A549 (cell line): ENCODE measurements around the gene ZSWIM1. TPM values are rescaled to one million over a fixed set of nuclear protein-coding genes. Genes with fewer than 3 reads are reported as not detected.

Experiments
- ATAC-seq, 2 experiments: fragments of 200-7000 bp in 1 of 2; fragments of >200 bp in 1 of 2; cut with Nextera tagmentation in 1 of 2; cut with Tn5 transposase in 1 of 2; 3 replicates each; pipeline versions ENCODE4 v1.8.0 to v1.9.1; 2018 to 2020; ENCODE audit warnings: mild to moderate bottlenecking in 1 of 2, moderate library complexity in 1 of 2
- CTCF ChIA-PET: fragments of 300-600 bp; sonication (Branson Sonifier 250); formaldehyde crosslinking; extraction: SDS; loops from one replicate; lab custom pipeline; 2021; ENCODE audit warnings: antibody characterized with exemption, inconsistent platforms; lab: Yijun Ruan, JAX
- POLR2A ChIA-PET: fragments of 350-600 bp; formaldehyde crosslinking; extraction: SDS; loops from one replicate; lab custom pipeline; 2021; ENCODE audit warnings: antibody characterized with exemption, inconsistent platforms; lab: Yijun Ruan, JAX
- DNase-seq, 2 experiments: peaks; one replicate each; pipeline versions ENCODE4 v3.0.0 to v3.0.0-alpha.2; 2011 to 2016; ENCODE audit warnings: low read depth in 1 of 2, low spot score in 1 of 2
- FAIRE-seq: peaks from 2 replicates; lab custom pipeline; 2011; peaks lifted over from hg19 to GRCh38; lab: Jason Lieb, UNC
- H3K27ac ChIP-seq, 2 experiments: fragments of >200 bp; sonication (Bioruptor Twin); formaldehyde crosslinking; 3 replicates each; pipeline ENCODE4 v1.5.1; 2016 to 2017
- H3K4me1 ChIP-seq: fragments of >200 bp; sonication (Bioruptor Twin); formaldehyde crosslinking; 3 replicates; pipeline ENCODE4 v1.6.1; 2016
- H3K4me2 ChIP-seq: fragments of >200 bp; sonication (Bioruptor Twin); formaldehyde crosslinking; 3 replicates; pipeline ENCODE4 v1.6.1; 2016
- H3K4me3 ChIP-seq: fragments of >200 bp; sonication (Bioruptor Twin); formaldehyde crosslinking; 3 replicates; pipeline ENCODE4 v1.5.1; 2016
- H3K9me3 ChIP-seq: fragments of >200 bp; sonication (Bioruptor Twin); formaldehyde crosslinking; 3 replicates; pipeline ENCODE4 v1.6.1; 2016
- BHLHE40 ChIP-seq: IDR thresholded peaks from 2 replicates; pipeline ENCODE4 v1.6.1; 2012; ENCODE audit warnings: low read depth, low read length, inconsistent platforms
- CBX8 ChIP-seq: fragments of 200-600 bp; sonication (generic); IDR thresholded peaks from 2 replicates; pipeline ENCODE4 v1.6.1; 2016
- CHD2 ChIP-seq: fragments of 150-350 bp; IDR thresholded peaks from 2 replicates; pipeline ENCODE4 v1.6.1; 2014; ENCODE audit warnings: low read length; ENCODE audit not compliant: partially characterized antibody
- CHD4 ChIP-seq: fragments of 200-600 bp; sonication (generic); IDR thresholded peaks from 2 replicates; pipeline ENCODE4 v1.6.1; 2016; ENCODE audit warnings: antibody characterized with exemption, mild to moderate bottlenecking, borderline replicate concordance
- CTCF ChIP-seq: fragments of >200 bp; sonication (Bioruptor Twin); formaldehyde crosslinking; IDR thresholded peaks from 3 replicates; pipeline ENCODE4 v1.5.1; 2016
- FOSL2 ChIP-seq, 2 experiments: fragments of 450-650 bp in 1 of 2; fragments of >200 bp in 1 of 2; sonication (Bioruptor Twin) in 1 of 2; formaldehyde crosslinking; IDR thresholded peaks; 2 replicates each; pipeline versions ENCODE4 v1.5.0 to v1.6.1; 2016 to 2020; ENCODE audit warnings: mild to moderate bottlenecking in 1 of 2, moderate library complexity in 1 of 2
- FOXS1 ChIP-seq: fragments of 250-450 bp; sonication (Bioruptor Pico); IDR thresholded peaks from 2 replicates; pipeline ENCODE4 v1.5.0; 2020; ENCODE audit warnings: mild to moderate bottlenecking, moderate library complexity
- HDAC2 ChIP-seq: fragments of 200-600 bp; sonication (generic); IDR thresholded peaks from 2 replicates; pipeline ENCODE4 v1.6.1; 2016
- HOXA7 ChIP-seq: fragments of 250-450 bp; sonication (Bioruptor Pico); IDR thresholded peaks from 2 replicates; pipeline ENCODE4 v1.5.0; 2020; ENCODE audit warnings: mild to moderate bottlenecking, moderate library complexity
- KDM5A ChIP-seq: fragments of 200-600 bp; sonication (generic); IDR thresholded peaks from 2 replicates; pipeline ENCODE4 v1.6.1; 2016; ENCODE audit warnings: antibody characterized with exemption, mild to moderate bottlenecking
- PBX3 ChIP-seq: IDR thresholded peaks from 2 replicates; pipeline ENCODE4 v1.6.1; 2012
- PHF8 ChIP-seq: fragments of 200-600 bp; sonication (generic); IDR thresholded peaks from 2 replicates; pipeline ENCODE4 v1.6.1; 2016; ENCODE audit warnings: low read depth, mild to moderate bottlenecking, antibody characterized with exemption, moderate library complexity, borderline replicate concordance
- POLR2AphosphoS2 ChIP-seq: conservative IDR thresholded peaks from 2 replicates; pipeline ENCODE4 v1.6.1; 2012; ENCODE audit warnings: low read length, improper control_type of control experiment, inconsistent platforms
- RAD21 ChIP-seq, 2 experiments: fragments of >200 bp in 1 of 2; sonication (Bioruptor Twin) in 1 of 2; formaldehyde crosslinking in 1 of 2; IDR thresholded peaks in 1 of 2; conservative IDR thresholded peaks in 1 of 2; 2 replicates in 1 of 2; 3 replicates in 1 of 2; pipeline ENCODE4 v1.6.1; 2012 to 2018; ENCODE audit warnings: inconsistent platforms in 1 of 2
- RCOR1 ChIP-seq: fragments of 150-350 bp; IDR thresholded peaks from 2 replicates; pipeline ENCODE4 v1.6.1; 2014; ENCODE audit warnings: antibody characterized with exemption, low read length, low read depth
- RFX5 ChIP-seq: fragments of 450-650 bp; IDR thresholded peaks from 2 replicates; pipeline ENCODE4 v1.7.1; 2014; ENCODE audit warnings: antibody characterized with exemption, mild to moderate bottlenecking, moderate library complexity
- RNF2 ChIP-seq: fragments of 200-600 bp; sonication (generic); IDR thresholded peaks from 2 replicates; pipeline ENCODE4 v1.6.1; 2016; ENCODE audit warnings: low read depth, mild to moderate bottlenecking, antibody characterized with exemption, moderate library complexity, borderline replicate concordance
- SMC3 ChIP-seq: fragments of >200 bp; sonication (Bioruptor Twin); formaldehyde crosslinking; IDR thresholded peaks from 3 replicates; pipeline ENCODE4 v1.6.1; 2018; ENCODE audit warnings: inconsistent platforms
- ZC3H11A ChIP-seq: fragments of 450-650 bp; IDR thresholded peaks from 2 replicates; pipeline ENCODE4 v1.6.1; 2014; ENCODE audit warnings: antibody characterized with exemption, mild to moderate bottlenecking
- ZFP36 ChIP-seq: fragments of 450-650 bp; IDR thresholded peaks from 2 replicates; pipeline ENCODE4 v1.6.1; 2014; ENCODE audit warnings: borderline replicate concordance; ENCODE audit not compliant: partially characterized antibody
- ZNF302 ChIP-seq: fragments of 250-450 bp; sonication (Bioruptor Pico); IDR thresholded peaks from 2 replicates; pipeline ENCODE4 v1.9.0; 2021; ENCODE audit warnings: inconsistent platforms, mild to moderate bottlenecking, moderate library complexity
- WGBS: methylation state at CpG from one replicate; pipeline ENCODE4 v1.1.6; 2017; ENCODE audit errors: missing lambda C conversion rate; 5-methylcytosine and 5-hydroxymethylcytosine counted together
- polyA plus RNA-seq, 4 experiments: library from polyadenylated mRNA; depleted of rRNA in 3 of 4; stranded (reverse); fragments of >200 nt; fragmentation: RNase III in 1 of 4; extraction: RNeasy Plus Mini Kit Qiagen cat#74134 plus additional on column Dnase treatment in 1 of 4; gene quantifications; 2 replicates in 3 of 4; 3 replicates in 1 of 4; pipeline ENCODE4 v1.2.3, GENCODE V29; 2011 to 2017
- TF ChIP-seq, protein P1 (sequence below): fragments of >200 bp; sonication (Bioruptor Twin); formaldehyde crosslinking; IDR thresholded peaks from 2 replicates; pipeline ENCODE4 v1.6.1; 2016
- TF ChIP-seq, protein P2 (sequence below): IDR thresholded peaks from 2 replicates; pipeline ENCODE4 v1.6.1; 2012; ENCODE audit warnings: low read depth, borderline replicate concordance
- TF ChIP-seq, protein P3 (sequence below): fragments of 450-650 bp; IDR thresholded peaks from 2 replicates; pipeline ENCODE4 v1.6.1; 2014; ENCODE audit warnings: antibody characterized with exemption

The ZSWIM1 gene
- polyA plus RNA-seq, 2 of the 4 experiments (the other 2 are of a cell fraction), result 4.7 to 6.6 TPM

DNA sequence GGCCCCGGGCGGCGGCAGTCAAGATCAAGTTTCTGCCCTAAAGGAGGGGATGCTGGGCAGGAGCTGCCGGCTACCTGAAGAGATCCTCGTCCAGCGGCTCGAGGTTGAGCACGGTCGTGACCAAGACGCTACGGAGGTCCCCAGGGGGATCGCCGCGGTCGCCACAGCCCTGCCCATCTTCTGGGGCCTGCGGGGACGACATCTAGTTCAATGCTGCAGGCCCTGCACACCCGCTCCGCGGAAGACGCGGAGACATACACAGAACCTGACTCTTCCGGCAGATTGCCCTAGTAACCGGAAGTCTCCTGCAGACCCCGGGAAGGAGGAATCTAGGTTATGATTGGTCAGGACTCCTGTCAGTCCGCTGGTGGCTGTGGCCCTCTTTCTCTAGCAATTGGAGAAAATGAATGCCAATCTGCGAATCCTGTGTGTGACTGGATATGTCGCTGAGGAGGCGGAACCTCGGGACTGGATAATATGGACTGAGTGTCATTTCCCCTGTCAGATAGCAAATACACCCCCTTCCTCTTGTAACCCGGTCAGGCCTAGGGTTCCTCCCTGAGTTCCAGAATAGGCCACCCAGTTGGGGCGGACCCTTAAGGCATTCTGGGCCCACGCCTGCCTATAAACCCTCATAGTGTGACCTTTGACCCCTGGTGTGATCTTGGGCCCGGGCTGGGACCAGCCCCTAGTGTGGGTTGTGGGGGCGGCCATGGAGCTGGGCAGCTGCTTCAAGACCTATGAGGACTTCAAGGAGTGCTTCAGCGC is 23.7 kb upstream of the ZSWIM1 start, which contains the start of the genes ACOT8 and ZSWIM3 (continued):
- no peak for TF ChIP-seq RCOR1
- TF ChIP-seq POLR2AphosphoS2, result no peak
- TF ChIP-seq KDM5A, result 0 out of 2 replicates have a peak, but pooled peaks have one; percentile 22
- TF ChIP-seq CTCF, result no peak
- TF ChIP-seq CHD4, result no peak
- peak; percentile 19; the same call in 1 of the 2 replicates for TF ChIP-seq RFX5
- TF ChIP-seq CBX8, result no peak
- TF ChIP-seq SMC3, result no peak
- TF ChIP-seq HDAC2, result no peak
- no peak for TF ChIP-seq BHLHE40
- TF ChIP-seq HOXA7, result no peak
- no peak for TF ChIP-seq RAD21 (conservative IDR thresholded peaks at IDR 0.05 in 1 of 2, IDR thresholded peaks at IDR 0.05 in 1 of 2)
- TF ChIP-seq ZC3H11A, result no peak
- peak; percentile 100 for TF ChIP-seq PBX3
- TF ChIP-seq PHF8, result peak; percentile 48
- TF ChIP-seq FOSL2 (IDR thresholded peaks at IDR 0.05), result no peak
- TF ChIP-seq FOSL2 (CRISPR knock-in tag; IDR thresholded peaks at IDR 0.05), result no peak
- TF ChIP-seq RNF2, result no peak
- TF ChIP-seq, protein P1, sequence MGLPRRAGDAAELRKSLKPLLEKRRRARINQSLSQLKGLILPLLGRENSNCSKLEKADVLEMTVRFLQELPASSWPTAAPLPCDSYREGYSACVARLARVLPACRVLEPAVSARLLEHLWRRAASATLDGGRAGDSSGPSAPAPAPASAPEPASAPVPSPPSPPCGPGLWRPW, result no peak
- TF ChIP-seq CHD2, result peak; percentile 53
- TF ChIP-seq, protein P2, sequence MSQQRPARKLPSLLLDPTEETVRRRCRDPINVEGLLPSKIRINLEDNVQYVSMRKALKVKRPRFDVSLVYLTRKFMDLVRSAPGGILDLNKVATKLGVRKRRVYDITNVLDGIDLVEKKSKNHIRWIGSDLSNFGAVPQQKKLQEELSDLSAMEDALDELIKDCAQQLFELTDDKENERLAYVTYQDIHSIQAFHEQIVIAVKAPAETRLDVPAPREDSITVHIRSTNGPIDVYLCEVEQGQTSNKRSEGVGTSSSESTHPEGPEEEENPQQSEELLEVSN, result no peak
- no peak for TF ChIP-seq ZNF302 (CRISPR knock-in tag)
- no peak for TF ChIP-seq FOXS1 (CRISPR knock-in tag)
- TF ChIP-seq, all 56 proteins: peak for 9

DNA sequence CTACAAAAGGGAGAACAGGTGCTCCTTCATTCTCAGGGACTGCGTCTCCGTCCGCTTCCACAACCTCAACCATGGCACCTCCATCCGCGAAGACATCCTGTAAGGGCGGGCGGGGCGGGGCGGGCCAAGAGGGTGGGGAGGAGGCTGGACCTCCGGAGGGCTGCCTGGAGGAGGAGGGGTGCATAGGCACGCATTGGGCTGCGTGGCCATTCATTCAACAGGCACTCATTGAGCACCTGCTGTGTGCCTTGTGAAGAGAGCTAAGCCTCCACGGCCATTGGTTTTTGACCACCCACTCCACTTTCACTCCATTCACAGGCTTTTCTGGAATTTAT is 23.2 kb upstream of the ZSWIM1 start:
- CTCF ChIA-PET, result interaction anchor here (1.2 to 1.3 kb wide), 2 partner anchors 23 to 58 kb away, joined by 3 to 4 read pairs; no protein-coding TSS in a partner anchor
- H3K4me1 ChIP-seq, result peaks cover 22% of the 10 kb centered on the region; the same call in 2 of the 3 replicates
- peak overlapping the region; percentile 63 for H3K4me3 ChIP-seq
- no peak for FAIRE-seq
- H3K9me3 ChIP-seq, result no peaks in the 10 kb centered on the region
- ATAC-seq, result peak in 1 of 2 experiments; percentile 10; a peak in 1 of 6 replicates
- WGBS, result 63% methylated on average over 11 of the region's 13 CpGs
- POLR2A ChIA-PET, result no interaction called here
- peak; percentile 63 for TF ChIP-seq ZFP36
- TF ChIP-seq, protein P3, sequence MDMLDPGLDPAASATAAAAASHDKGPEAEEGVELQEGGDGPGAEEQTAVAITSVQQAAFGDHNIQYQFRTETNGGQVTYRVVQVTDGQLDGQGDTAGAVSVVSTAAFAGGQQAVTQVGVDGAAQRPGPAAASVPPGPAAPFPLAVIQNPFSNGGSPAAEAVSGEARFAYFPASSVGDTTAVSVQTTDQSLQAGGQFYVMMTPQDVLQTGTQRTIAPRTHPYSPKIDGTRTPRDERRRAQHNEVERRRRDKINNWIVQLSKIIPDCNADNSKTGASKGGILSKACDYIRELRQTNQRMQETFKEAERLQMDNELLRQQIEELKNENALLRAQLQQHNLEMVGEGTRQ, result no peak
- peak overlapping the region; percentile 74 to 80 for H3K27ac ChIP-seq
- DNase-seq, result no peak
- peak overlapping the region; percentile 95 for H3K4me2 ChIP-seq
